GM19467 (cell line): ENCODE measurements around the gene CHMP4B.
A peak's percentile ranks its signal among the peaks of the same experiment; 100 is the strongest.

Experiments
- ATAC-seq: cut with Tn5 transposase; IDR thresholded peaks from one replicate; pipeline ENCODE4 v1.9.1; 2021; ENCODE audit warnings: mild to moderate bottlenecking, moderate library complexity; ENCODE audit not compliant: unreplicated experiment

The CHMP4B gene, protein sequence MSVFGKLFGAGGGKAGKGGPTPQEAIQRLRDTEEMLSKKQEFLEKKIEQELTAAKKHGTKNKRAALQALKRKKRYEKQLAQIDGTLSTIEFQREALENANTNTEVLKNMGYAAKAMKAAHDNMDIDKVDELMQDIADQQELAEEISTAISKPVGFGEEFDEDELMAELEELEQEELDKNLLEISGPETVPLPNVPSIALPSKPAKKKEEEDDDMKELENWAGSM

DNA sequence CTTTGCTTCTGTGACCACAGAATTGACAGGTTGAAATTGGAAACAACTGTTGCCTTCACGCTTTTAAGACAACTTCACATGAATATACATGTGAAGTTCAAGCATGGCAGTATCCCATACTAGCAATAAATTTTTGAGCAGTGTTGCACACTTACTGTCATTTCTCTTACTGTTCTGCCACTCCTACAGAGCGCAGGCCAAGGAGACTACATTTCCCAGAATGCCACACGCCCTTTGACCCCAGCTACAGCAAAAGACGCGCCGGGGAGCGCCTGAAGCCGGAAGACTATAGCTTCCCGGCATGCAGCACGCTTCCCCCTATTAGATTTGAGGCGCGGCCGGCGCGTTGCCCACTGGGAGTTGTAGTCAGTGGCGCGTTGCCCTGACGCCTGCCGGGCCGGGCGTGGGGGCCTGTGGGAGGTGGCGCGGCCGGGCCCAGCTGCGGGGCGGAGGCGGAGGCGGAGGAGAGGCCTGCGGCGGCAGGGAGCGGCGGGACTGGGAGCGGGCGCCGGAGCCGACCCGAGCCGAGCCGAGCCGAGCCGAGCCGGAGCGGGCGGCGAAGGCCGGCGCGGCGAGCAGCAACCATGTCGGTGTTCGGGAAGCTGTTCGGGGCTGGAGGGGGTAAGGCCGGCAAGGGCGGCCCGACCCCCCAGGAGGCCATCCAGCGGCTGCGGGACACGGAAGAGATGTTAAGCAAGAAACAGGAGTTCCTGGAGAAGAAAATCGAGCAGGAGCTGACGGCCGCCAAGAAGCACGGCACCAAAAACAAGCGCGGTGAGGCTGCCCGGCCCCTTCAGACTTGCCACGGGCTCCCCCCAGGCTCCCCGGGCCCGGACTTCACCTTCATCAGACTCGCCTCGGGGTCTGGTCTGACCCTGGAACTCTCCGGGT is at the start of gene CHMP4B:
TSS of gene CHMP4B (plus strand) at position 464 of the 891 bp plus-strand sequence. CDS start at position 585, 121 bp downstream.
- ATAC-seq: peak; percentile 95

DNA sequence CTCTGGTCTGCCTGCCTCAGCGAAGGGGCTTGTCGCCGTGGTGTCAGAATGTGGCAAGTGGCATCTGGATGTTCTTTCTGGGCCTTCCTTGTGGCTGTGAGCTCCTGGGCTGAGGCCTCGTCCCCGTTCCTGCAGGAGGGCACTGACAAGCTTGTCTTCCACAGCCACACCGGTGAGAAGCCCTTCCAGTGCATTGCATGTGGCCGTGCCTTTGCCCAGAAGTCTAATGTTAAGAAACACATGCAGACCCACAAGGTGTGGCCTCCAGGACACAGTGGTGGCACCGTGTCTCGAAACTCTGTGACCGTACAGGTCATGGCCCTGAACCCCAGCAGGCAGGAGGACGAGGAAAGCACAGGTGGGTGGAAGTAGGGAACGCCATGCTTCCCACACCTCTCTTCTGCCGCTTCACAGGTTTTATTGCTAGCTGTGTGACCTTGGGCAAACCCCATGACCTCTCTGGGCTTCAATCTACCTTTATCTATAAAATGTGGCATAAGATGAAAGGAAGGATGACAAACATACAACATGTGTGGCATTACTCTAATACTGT is 49.4 kb upstream of the CHMP4B start:
- no peak for ATAC-seq

DNA sequence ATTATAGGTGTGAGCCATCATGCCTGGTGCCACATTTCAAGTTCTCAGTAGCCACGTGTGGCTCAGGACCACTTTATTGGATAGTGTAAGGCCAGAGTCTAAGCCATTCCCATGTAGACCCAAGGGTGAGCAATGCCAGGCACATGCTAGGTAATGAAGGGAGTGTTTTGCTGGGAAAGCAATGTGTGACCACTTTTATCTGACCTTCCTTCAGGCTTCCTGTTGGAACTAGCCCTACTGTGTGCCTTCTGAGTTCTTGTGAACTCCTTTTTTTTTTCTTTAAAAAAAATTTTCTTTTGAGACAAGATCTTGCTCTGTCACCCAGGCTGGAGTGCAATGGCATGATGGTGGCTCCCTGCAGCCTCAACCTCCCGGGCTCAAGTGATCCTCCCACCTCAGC is 46.0 kb upstream of the CHMP4B start:
- no peak for ATAC-seq

DNA sequence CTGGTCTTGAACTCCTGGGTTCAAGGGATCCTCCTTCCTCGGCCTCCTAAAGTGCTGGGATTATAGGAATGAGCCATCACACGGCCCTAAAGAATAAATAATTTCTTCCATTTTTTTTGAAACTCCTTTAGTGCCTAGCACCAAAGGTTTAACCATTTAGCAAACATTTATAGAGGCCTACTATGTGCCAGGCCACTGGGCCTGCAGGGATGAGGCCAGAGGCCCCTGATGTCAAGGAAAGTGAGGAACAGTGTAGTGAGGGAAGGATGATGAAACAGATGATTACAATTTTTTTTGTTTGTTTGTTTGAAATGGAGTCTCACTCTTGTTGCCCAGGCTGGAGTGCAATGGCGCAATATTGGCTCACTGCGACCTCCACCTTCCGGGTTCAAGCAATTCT is 45.6 kb upstream of the CHMP4B start:
- no peak for ATAC-seq

DNA sequence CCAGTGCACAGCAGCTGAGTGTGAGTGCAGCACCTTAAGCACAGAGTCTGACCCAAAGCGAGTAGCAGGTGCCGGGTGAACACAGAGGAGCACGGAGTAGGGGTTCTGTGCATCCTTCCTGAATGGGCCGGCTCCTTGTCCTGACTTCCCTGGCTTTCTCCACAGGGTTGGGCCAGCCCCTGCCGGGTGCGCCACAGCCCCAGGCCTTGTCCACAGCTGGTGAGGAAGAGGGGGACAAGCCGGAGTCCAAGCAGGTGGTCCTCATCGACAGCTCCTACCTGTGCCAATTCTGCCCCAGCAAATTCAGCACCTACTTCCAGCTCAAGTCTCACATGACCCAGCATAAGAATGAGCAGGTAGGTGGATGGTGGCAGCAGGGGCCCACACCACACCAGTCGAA is 44.5 kb upstream of the CHMP4B start:
- ATAC-seq: no peak

DNA sequence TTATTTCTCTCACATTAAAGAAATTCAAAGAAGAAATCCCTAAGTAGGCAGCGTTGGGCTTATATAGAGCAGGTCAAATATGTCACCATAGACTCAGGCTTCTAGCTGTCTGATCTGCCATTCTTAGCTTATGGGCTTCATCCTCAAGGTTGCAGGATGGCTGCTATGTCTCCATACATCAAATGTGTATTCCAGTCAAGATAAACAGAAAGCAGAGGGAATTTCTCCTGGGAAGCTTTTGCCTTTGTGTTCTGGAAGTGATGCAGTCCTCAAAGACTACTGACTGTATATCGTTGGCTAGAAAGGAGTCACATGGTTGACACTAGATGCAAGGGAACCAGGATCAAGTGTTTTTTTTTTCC is 43.4 kb upstream of the CHMP4B start:
- no peak for ATAC-seq

DNA sequence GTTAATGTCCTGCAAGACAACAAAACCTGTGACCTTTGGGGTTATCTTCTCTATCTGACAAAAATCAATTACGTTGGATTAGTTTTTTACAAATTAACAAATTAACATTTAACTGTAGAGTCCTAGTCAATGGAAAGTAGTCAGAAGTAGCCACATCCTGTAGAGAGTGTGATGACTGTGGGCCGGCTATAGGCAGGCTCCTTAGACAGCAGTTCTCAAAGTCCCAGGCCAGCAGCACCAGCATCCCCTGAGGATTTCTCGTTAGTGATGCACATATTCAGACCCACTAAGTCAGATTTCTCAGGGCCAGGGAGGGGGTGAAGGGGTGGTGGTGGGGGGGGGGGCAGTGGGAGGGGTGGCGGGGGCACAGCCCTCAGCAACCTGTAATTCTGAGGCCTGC is 42.1 kb upstream of the CHMP4B start:
- ATAC-seq: no peak

DNA sequence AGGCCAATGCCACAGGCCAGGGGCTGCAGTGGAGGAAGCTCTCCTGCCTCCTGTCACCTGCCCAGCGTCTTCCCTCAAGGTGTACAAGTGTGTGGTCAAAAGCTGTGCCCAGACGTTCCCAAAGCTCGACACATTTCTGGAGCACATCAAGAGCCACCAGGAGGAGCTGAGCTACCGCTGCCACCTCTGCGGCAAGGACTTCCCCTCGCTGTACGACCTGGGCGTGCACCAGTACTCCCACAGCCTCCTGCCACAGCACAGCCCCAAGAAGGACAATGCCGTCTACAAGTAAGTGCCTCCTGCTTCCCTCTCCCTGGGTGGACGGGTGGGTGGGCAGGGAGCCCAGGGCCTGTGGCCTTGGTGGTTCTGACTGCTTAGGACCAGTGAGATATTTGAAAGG is 41.1 kb upstream of the CHMP4B start:
- no peak for ATAC-seq

DNA sequence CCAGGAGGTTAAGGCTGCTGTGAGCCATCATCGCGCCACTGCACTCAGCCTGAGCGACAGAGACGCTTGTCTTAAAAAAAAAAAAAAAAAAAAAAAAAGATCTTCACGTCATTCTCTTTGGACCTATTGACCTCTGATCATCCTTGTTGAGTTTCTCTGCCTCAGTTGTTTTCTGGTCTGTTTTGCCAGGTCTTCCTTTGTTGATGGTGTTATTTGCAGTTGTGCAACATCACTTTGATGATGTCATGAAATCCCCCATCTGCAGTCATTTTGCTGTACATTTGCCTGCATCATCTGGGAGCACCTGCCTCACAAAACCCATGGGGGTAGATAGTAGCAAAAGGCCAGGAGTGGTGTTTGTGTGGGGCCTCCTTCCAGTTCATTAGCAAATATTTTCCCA is 39.2 kb upstream of the CHMP4B start:
- ATAC-seq: no peak

DNA sequence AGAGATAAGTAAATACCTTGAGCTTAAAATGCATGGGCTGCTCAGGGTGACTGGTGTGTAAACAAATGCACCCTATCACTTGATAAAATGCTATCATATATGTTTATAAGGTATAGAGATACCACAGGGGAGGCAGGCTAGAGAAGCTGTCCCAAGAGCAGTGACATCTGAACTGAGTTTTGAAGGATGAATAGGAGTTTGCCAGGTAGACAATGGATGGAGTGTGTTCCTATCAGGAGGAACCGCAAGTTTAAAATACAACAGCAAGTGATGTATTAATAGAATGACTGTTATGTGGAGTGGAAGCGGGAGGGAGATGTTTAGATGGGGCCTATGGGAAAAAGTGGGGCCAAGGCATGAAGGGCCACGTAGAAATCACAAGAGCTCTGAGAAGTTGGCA is 38.7 kb upstream of the CHMP4B start:
- ATAC-seq: no peak

DNA sequence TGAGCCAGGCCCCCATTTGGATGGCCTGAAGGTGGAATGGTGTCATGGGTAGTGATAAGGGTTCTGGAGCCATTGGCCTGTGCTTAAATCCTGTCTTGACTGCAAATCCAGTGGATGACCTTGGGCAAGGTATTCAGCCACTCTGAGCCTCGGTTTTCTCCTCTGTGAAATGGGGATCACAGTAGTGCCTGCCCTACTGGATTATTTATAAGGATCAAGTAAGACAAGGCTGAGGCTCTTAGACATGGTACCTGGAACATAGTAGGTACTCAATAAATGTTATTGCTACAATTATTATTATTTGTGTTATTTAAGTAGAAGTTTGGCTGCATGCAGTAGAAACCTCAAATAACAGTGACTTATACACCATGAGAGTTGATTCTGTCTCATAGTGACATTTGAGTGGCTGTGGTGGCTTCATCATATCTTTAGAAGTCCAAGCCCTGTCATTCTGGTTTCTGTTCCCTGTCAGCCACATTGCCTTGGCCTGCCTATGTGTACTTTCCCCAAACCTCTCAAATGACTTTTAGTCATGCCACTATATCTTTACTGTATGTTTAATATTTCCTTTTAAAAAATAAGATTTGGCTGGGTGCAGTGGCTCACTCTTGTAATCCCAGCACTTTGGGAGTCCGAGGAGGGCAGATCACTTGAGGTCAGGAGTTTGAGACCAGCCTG is 37.6 kb upstream of the CHMP4B start:
- ATAC-seq: no peak

DNA sequence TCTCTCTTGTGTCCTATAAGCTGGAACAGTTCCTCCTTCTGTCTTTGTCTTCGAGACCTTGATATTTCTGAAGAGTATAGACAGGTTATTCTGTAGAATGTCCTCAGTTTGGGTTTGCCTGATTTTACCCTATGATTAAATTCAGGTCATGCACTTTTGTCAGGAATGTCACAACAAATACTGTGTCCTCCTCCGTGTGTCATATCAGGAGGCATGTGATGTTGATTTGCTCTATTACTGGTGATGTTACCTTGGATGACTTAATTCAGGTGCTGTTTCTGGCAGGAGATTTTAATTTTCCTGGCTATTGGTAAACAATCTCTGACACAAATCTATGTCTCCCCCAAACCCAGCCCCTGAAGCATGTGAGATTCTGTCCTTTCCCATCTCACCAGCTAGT is 33.3 kb upstream of the CHMP4B start:
- no peak for ATAC-seq

DNA sequence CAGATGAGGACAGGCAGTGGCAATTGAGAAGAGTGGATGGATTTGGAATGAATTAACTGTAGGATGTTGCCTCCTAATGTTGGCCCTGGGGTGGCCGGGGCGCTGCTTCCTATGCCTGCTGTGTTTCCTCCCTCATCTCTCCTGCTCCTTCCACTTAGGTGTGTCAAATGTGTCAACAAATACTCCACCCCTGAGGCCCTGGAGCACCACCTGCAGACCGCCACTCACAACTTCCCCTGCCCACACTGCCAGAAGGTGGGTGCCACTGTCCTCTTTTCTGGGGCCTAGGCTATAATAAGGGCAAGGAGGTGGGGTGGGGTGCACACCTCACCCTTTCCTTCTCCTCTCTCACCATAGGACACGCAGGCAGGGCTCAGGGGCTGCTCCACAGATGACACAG is 30.0 kb upstream of the CHMP4B start:
- ATAC-seq: no peak

DNA sequence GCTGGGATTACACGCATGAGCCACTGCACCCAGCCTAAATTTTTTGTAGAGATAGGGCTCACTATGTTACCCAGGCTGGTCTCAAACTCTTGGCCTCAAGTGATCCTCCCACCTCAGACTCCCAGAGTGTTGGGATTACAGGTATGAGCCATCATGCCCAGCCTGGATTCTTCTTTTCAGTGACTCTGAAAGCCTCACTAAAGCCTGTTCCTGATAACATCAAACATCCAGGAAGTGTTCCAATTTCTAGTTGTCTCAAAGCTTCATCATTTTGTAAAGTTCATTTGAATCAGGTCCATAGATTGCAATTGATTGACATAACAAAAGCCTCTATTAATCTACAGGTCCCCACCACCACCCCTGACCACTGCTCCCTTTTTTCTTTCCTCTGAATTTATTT is 29.2 kb upstream of the CHMP4B start:
- ATAC-seq: no peak

DNA sequence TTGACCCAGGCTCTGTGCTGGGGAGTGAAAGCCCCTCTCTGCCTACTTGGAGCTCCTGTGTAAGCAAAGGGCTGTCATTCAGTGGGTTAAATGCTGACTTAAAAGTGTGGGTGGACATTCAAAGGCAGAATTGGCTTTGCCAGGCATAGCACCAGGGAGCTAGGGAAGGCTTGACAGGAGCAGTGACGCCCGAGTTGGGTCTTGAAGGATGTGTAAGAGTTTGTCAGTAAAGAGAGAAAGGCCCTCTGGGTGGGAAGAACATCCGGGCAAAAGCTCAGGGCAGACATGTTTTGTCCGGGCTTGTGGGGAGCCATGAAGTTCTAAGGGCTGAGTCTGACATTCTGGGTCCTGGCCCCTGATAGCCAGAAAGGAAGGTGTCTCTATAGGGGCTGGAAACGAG is 27.9 kb upstream of the CHMP4B start:
- no peak for ATAC-seq

DNA sequence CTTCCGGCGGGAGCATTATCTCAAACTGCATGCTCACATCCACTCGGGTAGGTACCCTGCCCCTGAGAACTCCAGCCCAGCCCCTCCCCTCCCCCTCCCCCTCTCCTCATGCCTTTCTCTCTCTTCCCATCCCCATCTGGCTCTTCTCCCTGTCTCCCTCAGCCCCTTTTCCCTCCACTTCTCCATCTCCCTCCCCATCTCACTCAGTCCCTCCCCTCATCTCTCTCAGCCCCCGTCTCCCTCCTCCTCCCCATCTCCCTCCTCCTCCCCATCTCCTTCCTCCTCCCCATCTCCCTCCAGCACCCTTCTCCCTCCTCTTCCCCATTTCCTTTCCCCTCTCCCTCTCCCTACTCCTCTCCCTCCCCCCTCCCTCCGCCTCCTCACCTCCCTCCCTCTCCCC is 27.3 kb upstream of the CHMP4B start:
- ATAC-seq: no peak

DNA sequence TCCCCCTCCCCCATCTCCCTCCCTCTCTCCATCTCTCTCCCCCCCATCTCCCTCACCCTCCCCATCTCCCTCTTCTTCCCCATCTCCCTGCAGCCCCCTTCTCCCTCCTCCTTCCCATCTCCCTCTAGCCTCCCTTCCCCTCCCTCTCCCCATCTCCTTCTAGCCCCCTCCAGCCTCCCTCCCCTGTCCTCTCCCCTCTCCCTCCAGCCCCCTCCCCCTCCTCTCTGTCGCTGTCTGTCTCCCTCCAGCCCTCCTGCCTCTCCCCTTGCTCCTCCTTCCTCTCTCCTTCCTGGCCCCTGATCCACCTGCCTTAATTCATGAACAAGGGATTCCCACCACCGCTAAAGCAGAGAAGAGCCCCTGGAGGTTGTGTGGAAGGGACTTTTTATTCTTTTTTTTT is 26.9 kb upstream of the CHMP4B start:
- ATAC-seq: no peak

DNA sequence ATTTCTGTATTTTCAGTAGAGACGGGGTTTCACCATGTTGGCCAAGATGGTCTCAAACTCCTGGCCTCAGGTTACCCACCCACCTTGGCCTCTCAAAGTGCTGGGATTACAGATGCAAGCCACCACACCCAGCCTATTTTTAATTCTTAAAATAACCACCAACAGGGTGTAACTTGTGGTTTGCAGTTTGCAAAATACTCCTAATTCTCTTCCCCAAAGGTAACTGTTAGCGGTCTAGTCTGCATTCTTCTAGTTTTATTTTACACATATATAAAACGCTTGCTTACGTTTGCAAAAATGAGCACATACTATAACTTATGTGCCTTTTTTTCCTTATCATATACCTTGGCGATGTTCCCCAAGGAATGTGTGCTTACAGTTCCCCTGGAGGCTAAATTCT is 25.6 kb upstream of the CHMP4B start:
- ATAC-seq: no peak

DNA sequence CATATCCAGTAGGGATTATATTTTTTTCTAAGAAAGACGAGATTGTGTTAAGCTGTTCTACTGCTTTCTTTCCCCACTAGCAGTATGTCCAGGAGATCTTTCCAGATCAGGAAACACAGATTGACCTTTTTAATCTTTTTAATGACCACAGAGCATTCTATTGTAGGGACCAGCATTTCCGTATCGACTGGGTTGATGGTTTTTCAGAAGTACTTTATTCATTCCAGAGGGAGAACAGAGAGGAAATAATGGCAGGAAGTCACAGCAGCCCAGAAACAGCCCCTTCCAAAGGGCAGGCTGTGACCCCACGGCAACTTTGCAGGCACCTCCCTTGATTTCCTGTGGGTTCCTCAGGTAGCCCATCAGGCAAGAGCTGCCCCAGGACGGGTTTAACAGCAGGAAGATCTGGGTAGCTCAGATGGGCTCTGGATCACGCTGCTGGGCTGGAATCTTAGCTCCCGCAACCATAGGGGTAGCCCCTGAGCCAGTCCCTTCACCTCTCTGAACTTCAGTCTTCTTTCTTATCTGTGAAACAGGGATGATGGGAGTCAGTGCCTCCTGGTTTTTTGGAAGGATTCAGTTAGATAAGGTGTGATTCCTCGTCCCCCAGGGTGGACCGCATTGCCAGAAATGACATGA is 23.8 kb upstream of the CHMP4B start:
- no peak for ATAC-seq

DNA sequence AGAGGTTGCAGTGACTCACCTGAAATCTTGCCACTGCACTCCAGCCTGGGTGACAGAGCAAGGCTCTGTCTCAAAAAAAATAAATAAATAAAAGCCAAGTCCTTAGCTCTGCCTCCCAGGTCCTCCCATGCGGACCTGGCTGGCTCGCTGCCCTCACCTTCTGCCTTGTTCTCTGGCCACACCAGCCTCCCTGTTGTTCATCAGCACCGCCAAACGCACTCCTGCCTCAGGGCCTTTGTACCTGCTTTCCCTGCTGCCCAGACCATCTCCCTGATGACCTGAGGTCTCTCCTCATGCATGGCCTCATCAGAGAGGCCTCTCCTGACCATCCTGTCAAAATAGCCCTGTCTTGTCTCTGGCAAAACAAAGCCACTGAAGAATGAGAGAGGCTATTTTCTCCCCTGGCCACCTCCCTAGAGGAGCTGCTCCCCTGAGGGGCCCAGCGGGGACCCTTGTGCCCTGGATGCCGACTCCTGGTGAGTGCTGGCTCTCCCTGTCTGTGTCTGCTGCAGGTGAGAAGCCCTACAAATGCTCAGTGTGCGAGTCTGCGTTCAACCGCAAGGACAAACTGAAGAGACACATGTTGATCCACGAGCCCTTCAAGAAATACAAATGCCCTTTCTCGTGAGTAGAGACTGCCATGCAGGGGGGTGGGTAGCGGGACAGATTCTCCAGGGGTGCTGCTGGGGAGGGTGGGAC is 22.6 kb upstream of the CHMP4B start:
- no peak for ATAC-seq
